Left renal pelvis (tissue), 4 donors: ENCODE measurements around the gene CRACR2B. TPM values are rescaled to one million over a fixed set of nuclear protein-coding genes. Genes with fewer than 3 reads are reported as not detected.

Experiments used
- DNase-seq, 4 donors: peaks; one replicate each; pipeline ENCODE4 v3.0.0-alpha.2; 2013; ENCODE audit warnings: low read depth in 4 of 4, low spot score in 3 of 4
- polyA plus RNA-seq, 4 donors: library from polyadenylated mRNA; unstranded; fragments of 120-200 nt; gene quantifications; one replicate each; pipeline ENCODE4 v1.2.1, GENCODE V29; 2013; ENCODE audit not compliant: insufficient read length in 4 of 4

The CRACR2B gene
- polyA plus RNA-seq, 4 donors, result 3.6 to 20.3 (median 11.3) TPM

DNA sequence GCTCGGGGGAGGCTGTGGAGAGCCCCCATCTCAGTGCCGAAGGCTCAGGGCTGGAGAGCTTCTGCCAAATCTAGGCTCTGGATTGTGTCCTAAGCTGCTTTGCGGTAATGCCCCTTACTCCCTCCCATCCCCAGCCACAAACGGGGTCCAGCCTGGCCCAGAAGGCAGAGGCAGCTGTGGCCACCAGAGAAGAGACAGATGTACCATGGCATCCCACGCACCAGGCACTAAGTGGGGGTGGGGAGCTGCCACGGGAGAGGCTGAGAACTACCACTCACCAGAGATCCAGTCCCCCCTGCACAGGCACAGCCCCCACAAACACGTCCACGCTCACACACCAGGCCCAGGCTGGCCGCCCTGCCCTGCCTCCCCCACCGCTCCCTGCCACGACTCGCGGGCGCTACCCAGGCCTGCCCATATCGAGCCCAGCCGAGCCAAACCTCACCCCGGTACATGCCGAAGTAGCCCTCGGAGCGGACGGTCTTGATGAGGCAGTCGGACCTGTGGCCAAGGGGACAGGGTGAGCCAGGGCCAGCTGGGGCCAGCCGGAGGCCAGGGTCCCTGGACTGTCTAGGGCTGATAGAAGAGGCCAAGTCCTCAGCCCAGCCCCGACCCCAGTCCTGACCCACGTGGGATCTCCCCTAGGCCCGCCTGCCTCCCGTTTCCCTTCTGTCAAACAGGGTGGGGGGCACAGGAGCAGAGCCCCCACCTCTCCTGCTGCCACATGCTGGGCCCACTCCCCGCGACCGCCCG is 33.5 kb upstream of the CRACR2B start:
- no peak for DNase-seq

GRCh38 chr11:794766-795633 is 32.7 kb upstream of the CRACR2B start:
- no peak for DNase-seq

GRCh38 chr11:795634-796564 is 31.8 kb upstream of the CRACR2B start:
- no peak for DNase-seq

GRCh38 chr11:796565-797295 is 31.0 kb upstream of the CRACR2B start:
- DNase-seq, result no peak

- peak in 2 of 4 donors; percentile 61 to 68 for DNase-seq
These were observed 30.2 kb upstream of the CRACR2B start for GRCh38 chr11:797296-798092.

DNA sequence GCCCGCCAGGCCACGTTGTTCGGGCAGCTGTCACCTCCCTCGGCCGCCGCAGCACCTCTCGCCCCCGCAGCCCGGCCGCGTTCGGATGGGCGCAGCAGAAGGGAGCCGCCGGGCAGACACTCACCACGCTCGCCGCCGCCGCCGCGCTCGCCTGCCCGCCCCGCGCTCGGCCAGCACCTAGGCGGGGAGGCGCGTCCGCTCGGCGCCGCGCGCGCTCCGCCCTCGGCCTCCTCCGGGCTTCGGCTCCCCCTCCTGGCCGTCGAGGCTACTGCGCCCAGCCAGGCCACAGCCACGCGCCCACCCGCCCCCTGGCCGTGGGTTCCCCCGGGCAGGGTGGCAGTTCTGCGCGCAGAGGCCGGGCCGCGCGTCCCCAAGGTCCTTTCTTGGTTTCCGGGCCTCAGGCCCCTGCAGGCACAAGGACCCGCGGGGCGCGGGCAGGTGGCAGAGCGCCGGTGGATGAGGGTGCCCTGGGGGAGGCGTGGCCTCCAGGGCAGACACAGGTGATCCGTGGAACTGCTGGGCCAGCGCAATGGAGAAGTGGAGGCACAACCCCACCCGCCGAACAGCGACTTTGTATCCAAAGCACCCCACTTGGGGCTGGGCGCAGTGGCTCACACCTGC is 29.5 kb upstream of the CRACR2B start, which contains the start of gene SLC25A22:
Gene SLC25A22, minus strand, starts transcription at position 189 of the 621 bp plus-strand sequence. CDS start 3,275 bp downstream, outside the sequence.
- peak in 1 of 4 donors; percentile 66 for DNase-seq

GRCh38 chr11:799641-800316 is 27.9 kb upstream of the CRACR2B start:
- no peak for DNase-seq

- no peak for DNase-seq
These were observed 27.2 kb upstream of the CRACR2B start for GRCh38 chr11:800473-800872.

- no peak for DNase-seq
These were observed 26.5 kb upstream of the CRACR2B start for GRCh38 chr11:801097-801780.

GRCh38 chr11:802018-802617 is 25.6 kb upstream of the CRACR2B start:
- no peak for DNase-seq

- no peak for DNase-seq
These were observed 24.8 kb upstream of the CRACR2B start for GRCh38 chr11:802693-803466.

DNA sequence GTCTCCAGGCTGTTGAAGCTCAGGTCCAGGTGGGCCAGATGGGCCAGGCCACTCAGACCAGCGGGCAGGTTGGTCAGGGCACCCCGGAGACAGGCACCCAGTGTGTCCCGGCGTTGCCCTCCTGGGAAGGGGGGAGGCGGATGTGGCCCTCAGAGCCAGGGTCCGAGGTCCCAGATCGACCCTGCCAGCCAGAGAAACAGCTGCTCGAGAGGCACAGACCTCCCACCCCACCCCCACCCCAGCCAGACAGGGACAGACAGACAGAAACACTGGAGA is 24.3 kb upstream of the CRACR2B start:
- DNase-seq, result no peak

DNA sequence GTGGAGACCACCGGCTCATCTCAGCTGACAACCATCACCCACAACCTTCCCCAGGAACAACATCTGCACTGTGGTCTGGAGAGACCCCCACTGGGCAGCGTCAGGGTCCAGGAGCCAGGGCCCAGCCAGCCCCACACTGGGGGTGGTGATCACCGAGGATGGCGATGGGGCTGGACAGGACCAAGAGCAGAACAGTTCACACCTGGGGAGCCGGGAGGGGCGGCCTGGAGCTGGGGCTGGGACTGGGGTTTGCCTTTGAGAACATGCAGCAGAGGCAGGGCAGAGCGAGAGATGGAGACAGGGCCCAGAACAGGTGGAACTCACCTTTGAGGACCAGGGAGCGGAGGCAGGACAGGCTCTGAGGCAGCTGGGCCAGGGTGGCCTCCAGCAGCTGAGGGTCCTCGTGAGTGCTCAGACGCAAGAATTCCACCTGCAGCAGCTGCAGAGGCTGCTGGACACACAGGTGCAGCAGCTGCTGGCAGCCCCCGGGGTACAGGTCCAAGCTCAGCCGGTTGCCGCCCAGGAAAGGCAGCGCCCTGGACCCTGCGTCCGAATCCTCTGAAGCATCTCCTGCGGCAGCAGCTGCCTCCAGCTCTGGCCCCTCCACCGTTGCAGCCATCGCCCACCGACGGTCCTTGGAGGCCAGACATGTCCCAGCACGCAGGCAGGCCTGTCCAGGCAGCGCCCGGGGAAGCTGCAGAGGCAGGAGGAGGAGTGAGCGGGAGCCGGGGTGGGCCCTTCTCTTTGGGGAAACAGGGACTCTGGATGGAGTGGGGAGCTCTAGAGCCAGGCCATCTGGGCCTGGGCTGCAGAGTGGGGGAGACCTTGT is 23.7 kb upstream of the CRACR2B start:
- DNase-seq, result no peak

- DNase-seq, result no peak
These were observed 23.1 kb upstream of the CRACR2B start for GRCh38 chr11:804599-804964.

DNA sequence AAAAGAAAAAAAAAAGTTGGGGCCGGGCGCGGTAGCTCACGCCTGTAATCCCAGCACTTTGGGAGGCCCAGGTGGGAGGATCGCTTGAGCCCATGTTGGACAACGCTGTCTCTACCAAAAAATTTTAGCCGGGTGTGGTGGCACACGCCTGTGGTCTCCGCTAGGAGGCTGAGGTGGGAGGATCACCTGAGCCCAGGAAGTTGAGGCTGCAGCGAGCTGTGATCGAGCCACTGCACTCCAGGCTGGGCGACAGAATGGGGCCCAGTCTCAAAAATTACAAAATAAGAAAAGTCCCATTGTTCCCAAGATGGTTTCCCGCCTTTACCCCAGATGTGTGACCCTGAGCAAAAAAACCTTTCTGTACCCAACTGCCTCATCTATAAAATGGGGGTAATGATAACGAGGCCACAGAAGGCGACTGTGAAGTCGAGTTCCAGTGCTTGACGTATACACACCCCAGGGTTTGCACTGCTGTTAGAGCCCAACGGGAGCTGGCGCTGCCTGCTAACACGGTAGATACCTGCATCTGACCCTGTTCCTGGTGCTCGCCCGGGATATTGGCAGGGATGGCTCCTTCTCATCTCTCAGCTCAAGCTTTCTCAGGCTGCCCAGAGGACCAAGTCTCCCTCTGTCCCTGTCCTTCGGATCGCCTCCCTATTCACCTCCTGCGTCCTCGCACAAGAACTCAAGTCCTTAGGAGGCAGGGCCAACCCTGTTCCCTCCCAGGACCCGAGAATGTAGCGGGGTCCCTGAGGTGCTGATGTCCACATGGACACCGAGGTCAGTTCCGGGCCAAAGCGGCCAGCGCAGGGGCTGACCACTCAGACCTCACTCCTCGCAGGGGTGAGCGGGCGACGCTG is 19.1 kb upstream of the CRACR2B start:
- no peak for DNase-seq
